22Rv1 (cell line): Measurements from ENCODE around the gene NFE2L3.

ENCODE experiments used
- H3K27ac ChIP-seq: fragments of 450-650 bp; 2 replicates; pipeline ENCODE4 v1.5.1; 2017
- ZFX ChIP-seq: fragments of 450-650 bp; IDR thresholded peaks from 2 replicates; pipeline ENCODE4 v1.6.1; 2017; ENCODE audit warnings: antibody characterized with exemption, borderline replicate concordance
- TF ChIP-seq, protein P1 (sequence below): fragments of 450-650 bp; IDR thresholded peaks from 2 replicates; pipeline ENCODE4 v1.5.1; 2017; ENCODE audit warnings: mild to moderate bottlenecking

Gene NFE2L3

DNA sequence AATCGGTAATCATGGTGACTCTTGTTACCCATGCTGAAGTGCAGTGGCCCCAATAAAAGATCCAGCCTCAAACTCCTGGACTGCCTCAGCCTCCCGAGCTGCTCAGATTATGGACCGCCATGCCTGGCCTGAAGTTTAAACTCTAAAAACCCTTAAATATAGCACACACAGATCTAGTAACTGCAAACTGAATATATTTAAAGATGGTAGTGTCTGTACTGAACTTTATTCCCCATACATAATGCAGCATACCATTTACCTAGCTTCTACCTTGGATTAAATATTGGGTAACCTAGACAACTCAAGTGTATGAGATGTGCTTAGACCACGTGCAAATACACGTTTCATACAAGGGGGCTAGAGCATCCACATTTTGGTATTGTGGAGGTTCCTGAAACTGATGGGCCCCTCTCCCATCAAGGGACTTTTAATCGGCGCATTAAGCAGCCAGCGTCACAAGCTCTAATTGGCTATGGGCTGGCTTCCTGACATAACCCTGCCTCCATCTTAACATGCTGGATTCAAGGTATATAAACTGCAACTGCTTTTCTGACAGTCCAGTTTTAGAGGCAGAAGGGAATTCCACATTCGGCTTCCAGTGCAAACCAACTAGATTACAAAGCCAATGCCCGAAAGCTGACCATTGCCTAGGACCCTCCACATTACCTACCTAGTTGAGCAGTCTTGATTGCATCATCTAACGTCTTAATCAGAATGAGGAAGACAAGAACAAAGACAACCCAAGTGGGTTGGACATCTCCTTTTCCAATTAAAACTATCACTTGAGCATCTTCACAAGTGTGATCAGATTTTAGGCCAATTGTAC, 35.6 kb downstream of the NFE2L3 start:
- TF ChIP-seq, protein P1, sequence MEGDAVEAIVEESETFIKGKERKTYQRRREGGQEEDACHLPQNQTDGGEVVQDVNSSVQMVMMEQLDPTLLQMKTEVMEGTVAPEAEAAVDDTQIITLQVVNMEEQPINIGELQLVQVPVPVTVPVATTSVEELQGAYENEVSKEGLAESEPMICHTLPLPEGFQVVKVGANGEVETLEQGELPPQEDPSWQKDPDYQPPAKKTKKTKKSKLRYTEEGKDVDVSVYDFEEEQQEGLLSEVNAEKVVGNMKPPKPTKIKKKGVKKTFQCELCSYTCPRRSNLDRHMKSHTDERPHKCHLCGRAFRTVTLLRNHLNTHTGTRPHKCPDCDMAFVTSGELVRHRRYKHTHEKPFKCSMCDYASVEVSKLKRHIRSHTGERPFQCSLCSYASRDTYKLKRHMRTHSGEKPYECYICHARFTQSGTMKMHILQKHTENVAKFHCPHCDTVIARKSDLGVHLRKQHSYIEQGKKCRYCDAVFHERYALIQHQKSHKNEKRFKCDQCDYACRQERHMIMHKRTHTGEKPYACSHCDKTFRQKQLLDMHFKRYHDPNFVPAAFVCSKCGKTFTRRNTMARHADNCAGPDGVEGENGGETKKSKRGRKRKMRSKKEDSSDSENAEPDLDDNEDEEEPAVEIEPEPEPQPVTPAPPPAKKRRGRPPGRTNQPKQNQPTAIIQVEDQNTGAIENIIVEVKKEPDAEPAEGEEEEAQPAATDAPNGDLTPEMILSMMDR, result no peak
- TF ChIP-seq ZFX, result no peak
- H3K27ac ChIP-seq, result peak overlapping the region; percentile 55

DNA sequence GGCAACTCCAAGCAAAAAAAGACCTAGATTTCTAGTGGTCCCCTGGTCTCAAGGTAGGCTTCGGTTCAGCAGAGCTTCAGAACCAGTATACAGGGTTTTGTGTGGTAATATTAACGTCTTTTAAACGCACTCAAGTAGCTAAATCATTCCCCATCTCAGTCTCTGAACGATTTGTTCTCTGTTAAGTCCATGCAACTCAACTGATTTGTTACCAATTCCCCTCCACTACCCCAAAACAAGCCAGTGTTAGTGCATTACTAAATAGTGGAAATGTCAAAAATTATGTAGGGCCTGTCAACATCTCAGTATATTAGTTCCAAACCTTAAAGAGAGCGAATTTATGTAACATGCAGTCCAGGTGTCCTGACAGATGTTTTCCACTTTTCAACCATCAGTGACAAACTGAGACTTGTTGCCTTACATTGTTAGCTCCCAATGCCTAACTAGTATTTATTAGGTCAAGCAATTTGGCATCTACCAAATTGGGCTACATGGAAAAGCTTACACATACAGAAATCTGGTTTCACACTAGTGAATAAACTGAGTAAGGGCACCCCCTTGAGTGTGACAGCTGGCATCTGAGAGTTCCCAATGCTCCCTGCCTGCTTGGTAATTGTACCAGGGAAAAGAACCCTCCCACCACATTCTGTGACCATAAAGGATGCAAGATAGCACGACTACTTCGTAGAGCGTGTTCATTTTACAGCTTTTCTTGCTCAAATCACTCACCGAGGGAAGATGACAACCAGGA, 36.4 kb downstream of the NFE2L3 start:
- peak overlapping the region; percentile 55 for H3K27ac ChIP-seq
- TF ChIP-seq, protein P1, result no peak
- TF ChIP-seq ZFX, result no peak

DNA sequence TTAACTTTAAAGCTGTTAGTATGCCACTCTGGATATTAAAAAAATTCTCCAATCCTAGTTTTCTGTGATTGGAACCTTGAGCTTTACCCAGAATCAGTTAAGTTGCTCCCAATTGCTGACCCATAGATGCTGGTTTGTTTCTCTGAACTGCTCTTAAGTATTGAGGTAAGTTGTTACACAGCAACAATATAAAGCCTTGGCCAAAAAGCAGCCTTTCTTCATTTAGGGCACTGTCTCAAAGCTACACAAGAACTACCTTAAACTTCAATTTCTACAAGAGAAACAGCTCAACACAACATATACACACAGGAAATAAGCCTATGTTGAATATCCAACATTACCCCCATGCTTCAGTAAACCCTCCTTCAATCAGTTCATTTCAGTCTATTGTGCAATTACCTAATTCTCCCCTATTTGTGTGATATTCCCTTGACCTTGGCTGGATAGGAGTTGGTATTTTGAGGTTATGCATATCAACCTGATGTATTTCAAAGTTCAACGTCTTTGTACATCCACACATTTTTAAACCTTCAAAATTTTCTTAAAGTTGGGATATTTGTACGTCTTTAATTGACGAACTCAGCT, 37.1 kb downstream of the NFE2L3 start:
- H3K27ac ChIP-seq, result peak overlapping the region; percentile 55
- TF ChIP-seq, protein P1, result no peak

DNA sequence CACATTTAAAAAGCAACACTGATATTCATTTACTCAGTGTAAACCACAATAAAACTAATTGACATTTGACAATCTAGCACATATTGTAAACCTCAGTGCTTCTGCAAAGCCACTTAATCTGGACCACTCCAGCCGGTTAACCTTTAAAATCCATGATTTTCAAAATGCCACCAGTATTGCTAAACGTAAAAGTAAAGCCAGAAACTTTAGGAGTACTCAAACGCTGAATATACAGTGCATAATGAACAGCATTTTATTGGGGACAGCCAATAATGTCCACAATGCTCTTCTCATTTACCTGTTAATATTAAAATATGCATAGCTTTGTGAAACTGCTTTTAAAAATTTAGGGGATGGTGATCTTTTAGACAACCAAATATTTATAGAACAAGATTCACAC, 37.7 kb downstream of the NFE2L3 start:
- H3K27ac ChIP-seq, result peak overlapping the region; percentile 55; the same call in 1 of the 2 replicates
- no peak for TF ChIP-seq ZFX
- TF ChIP-seq, protein P1, result no peak

DNA sequence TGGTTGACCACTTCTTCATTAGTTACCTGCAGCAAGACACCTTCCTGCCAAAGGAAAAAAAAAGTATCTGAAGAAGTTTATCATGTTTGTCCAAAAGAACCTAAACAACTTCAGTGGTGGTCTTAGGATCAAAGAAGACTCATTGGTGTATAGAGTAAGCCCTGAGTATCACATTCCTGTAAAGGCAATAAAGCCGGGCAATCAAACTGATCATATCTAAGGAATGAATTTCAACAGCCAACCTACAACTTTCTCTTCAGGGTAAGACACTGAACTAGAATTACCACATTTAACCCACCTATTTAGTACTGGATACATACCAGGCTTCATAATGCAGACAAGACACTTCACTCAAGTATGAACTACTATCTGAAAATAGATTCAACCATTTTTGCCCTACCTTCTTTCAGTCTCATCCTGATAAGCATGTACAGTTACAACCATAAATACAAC, 38.4 kb downstream of the NFE2L3 start:
- H3K27ac ChIP-seq, result peak overlapping the region; percentile 55; the same call in 1 of the 2 replicates
- TF ChIP-seq ZFX, result no peak
- TF ChIP-seq, protein P1, result no peak

DNA sequence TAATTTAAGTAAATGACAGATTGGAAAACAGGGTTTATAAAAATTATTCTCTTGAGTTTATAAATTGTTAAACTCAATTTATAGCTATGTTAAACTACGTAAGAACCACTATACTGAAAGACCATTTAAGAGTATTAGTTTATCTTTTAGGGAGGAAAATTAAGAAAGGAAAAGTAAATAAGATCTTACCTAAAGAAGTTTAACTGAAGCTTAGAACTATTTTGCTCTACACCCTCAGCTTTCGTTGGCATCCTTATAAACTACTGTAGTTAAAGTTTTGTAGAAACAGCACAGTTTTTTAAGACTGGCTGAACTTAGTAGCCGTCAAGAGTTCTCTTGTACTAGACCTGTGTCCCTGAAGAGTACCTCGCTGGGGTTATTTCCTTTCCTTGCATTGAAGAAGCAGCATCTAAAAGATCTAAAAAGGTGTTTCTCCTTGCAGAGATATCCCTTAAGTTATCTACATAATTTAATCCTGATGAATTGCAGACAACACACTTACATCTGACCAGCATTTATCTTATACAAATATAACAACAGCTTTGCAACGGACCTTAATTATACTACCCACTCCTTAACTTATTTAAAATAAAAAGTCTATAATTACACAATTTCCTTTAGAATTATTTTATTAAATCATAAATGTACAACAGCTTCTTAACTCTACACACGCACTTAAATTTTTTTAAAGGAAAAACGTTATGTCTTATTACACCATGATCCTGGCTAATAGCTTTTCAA, 39.4 kb downstream of the NFE2L3 start:
- H3K27ac ChIP-seq, result 0 out of 2 replicates have a peak overlapping the region, but pooled peaks have one; percentile 55
- TF ChIP-seq, protein P1, result no peak
- no peak for TF ChIP-seq ZFX
